ENCODE data around the gene ENTREP3.

The ENTREP3 gene

DNA sequence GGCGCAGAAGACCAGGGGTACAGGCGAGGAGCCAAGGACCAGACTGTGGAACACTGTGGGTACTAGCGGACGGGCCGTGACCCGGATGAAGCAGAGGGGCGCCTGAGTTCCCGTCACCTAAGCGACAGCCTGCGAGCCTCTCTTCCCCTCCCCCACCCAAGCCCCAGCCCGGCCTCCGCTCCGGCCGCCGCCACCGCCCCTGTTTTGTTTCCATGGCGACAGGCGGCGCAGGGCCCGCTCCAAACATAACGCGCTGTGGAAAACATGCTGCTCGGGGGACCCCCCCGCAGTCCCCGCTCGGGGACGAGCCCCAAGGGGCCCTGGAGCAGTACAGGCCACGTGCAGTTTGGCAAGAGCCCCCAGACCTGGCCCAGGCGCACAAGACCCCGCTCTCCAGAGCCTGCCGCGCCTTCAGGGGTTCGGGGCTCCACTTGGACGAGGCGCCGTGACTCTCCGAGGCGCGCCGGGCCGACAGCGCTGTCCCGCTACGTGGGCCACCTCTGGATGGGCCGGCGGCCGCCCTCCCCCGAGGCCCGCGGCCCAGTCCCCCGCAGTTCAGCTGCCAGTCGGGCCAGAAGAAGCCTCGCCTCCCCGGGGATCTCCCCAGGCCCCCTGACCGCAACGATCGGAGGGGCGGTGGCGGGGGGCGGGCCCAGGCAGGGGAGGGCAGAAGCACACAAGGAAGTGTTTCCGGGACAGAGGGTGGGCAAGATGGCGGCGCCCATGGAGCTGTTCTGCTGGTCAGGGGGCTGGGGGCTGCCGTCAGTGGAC, 46.6 kb downstream of the ENTREP3 start, which contains the start of gene MTX1:
TSS of gene MTX1 (plus strand) at position 155 of the 771 bp plus-strand sequence. CDS start at position 265, 110 bp downstream.
- H4K8ac ChIP-seq (ENCODE audit: low read depth, low read length): peak within 1 kb of the TSS; percentile 91
- H2AK5ac ChIP-seq (ENCODE audit: low read length): peak within 1 kb of the TSS; percentile 6
- no peak within 1 kb of the TSS for H2BK15ac ChIP-seq (replicated peaks; ENCODE audit: low read depth)
- H3K79me2 ChIP-seq (ENCODE audit: control insufficient read depth, insufficient read depth, low read length): no peaks in the 10 kb centered on the region
- H3K4me2 ChIP-seq (ENCODE audit: low read length): peak within 1 kb of the TSS; percentile 91
- no peak within 1 kb of the TSS for H3K23ac ChIP-seq (ENCODE audit: low read length)
- H3K4me3 ChIP-seq (ENCODE audit: low read length): peak within 1 kb of the TSS; percentile 64
- DNase-seq: peak; percentile 96
- H3K9ac ChIP-seq (ENCODE audit: low read length): peak within 1 kb of the TSS; percentile 79
- H2BK120ac ChIP-seq (ENCODE audit: low read depth, low read length): peak within 1 kb of the TSS; percentile 16
- peak within 1 kb of the TSS; percentile 98 for H3K56ac ChIP-seq (ENCODE audit: low read length)
- H3K18ac ChIP-seq (ENCODE audit: low read length): peak within 1 kb of the TSS; percentile 44
- no peaks in the 10 kb centered on the region for H3K27me3 ChIP-seq (ENCODE audit: insufficient read depth, low read length, poor library complexity)
- no peaks in the 10 kb centered on the region for H3K36me3 ChIP-seq (ENCODE audit: control insufficient read depth, insufficient read depth, low read length)
- peak within 1 kb of the TSS; percentile 61 for H3K4ac ChIP-seq (ENCODE audit: low read depth, low read length)
- peak within 1 kb of the TSS; percentile 65 for H3K27ac ChIP-seq (ENCODE audit: low read depth, low read length)
- H2BK5ac ChIP-seq (ENCODE audit: low read length): peak within 1 kb of the TSS; percentile 65
- peak within 1 kb of the TSS; percentile 71 for H4K5ac ChIP-seq (ENCODE audit: low read length)
- H3K79me1 ChIP-seq (ENCODE audit: low read length): no peaks in the 10 kb centered on the region
- peaks cover 7% of the 10 kb centered on the region for H3K4me1 ChIP-seq (ENCODE audit: control insufficient read depth, low read depth, low read length)
- WGBS (ENCODE audit: extremely low coverage, insufficient coverage, low lambda C conversion rate): no CpG with 5 or more reads among the region's 64 CpGs

DNA sequence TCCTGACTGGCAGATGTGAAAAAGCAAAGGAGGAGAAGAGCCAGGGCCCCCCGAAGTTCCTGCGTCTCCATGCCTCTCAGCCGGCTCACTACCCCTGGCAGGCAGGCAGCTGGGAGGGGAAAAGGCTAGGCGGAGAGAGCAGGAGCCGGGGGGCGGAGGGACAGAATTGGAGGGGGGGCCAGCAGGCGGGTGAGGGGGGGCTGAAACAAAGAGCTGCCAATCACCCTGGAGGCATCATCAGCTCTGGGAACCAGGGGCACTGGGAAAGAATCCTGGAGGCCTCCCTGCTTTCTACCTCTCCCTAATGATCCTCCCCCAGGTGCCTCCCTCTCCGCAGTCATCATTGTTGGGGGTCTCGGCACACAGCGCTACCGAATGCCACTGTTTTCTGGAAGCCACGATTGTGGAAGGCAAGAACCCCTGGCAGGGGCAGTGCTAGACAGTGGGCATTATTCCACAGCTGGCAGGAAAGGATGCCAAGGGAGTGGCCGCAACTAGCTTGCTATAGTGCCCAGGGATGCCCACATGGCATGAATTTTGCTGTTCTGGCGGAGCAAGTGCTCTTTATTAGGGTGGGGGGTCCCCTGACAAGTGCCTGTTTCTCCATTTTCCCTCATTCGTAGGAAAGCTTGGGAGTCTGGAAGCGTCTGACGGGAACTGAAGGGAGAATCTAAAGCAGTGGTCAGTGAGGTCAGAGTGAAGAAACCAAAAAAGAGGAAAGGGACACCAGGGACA, 47.3 kb downstream of the ENTREP3 start, which contains the start of gene THBS3:
TSS of gene THBS3 (minus strand) at position 92 of the 735 bp plus-strand sequence. CDS start at position 71, 21 bp downstream.
- H3K27ac ChIP-seq (ENCODE audit: low read depth, low read length): peak within 1 kb of the TSS; percentile 65
- peak within 1 kb of the TSS; percentile 38 for H2AK5ac ChIP-seq (ENCODE audit: low read length)
- no peak within 1 kb of the TSS for H2BK15ac ChIP-seq (replicated peaks; ENCODE audit: low read depth)
- peaks cover 7% of the 10 kb centered on the region for H3K4me1 ChIP-seq (ENCODE audit: control insufficient read depth, low read depth, low read length)
- H4K8ac ChIP-seq (ENCODE audit: low read depth, low read length): no peak within 1 kb of the TSS
- H4K5ac ChIP-seq (ENCODE audit: low read length): no peak within 1 kb of the TSS
- DNase-seq: peak; percentile 76
- H3K36me3 ChIP-seq (ENCODE audit: control insufficient read depth, insufficient read depth, low read length): no peaks in the 10 kb centered on the region
- no peaks in the 10 kb centered on the region for H3K79me2 ChIP-seq (ENCODE audit: control insufficient read depth, insufficient read depth, low read length)
- peak within 1 kb of the TSS; percentile 65 for H2BK5ac ChIP-seq (ENCODE audit: low read length)
- H3K9ac ChIP-seq (ENCODE audit: low read length): peak within 1 kb of the TSS; percentile 79
- no peaks in the 10 kb centered on the region for H3K79me1 ChIP-seq (ENCODE audit: low read length)
- H3K4ac ChIP-seq (ENCODE audit: low read depth, low read length): peak within 1 kb of the TSS; percentile 61
- WGBS (ENCODE audit: extremely low coverage, insufficient coverage, low lambda C conversion rate): no CpG with 5 or more reads among the region's 17 CpGs
- H3K4me2 ChIP-seq (ENCODE audit: low read length): peak within 1 kb of the TSS; percentile 91
- peak within 1 kb of the TSS; percentile 64 for H3K4me3 ChIP-seq (ENCODE audit: low read length)
- H2BK120ac ChIP-seq (ENCODE audit: low read depth, low read length): peak within 1 kb of the TSS; percentile 16
- peak within 1 kb of the TSS; percentile 84 for H3K56ac ChIP-seq (ENCODE audit: low read length)
- H3K18ac ChIP-seq (ENCODE audit: low read length): peak within 1 kb of the TSS; percentile 44
- peak within 1 kb of the TSS; percentile 76 for H3K23ac ChIP-seq (ENCODE audit: low read length)
- no peaks in the 10 kb centered on the region for H3K27me3 ChIP-seq (ENCODE audit: insufficient read depth, low read length, poor library complexity)

DNA sequence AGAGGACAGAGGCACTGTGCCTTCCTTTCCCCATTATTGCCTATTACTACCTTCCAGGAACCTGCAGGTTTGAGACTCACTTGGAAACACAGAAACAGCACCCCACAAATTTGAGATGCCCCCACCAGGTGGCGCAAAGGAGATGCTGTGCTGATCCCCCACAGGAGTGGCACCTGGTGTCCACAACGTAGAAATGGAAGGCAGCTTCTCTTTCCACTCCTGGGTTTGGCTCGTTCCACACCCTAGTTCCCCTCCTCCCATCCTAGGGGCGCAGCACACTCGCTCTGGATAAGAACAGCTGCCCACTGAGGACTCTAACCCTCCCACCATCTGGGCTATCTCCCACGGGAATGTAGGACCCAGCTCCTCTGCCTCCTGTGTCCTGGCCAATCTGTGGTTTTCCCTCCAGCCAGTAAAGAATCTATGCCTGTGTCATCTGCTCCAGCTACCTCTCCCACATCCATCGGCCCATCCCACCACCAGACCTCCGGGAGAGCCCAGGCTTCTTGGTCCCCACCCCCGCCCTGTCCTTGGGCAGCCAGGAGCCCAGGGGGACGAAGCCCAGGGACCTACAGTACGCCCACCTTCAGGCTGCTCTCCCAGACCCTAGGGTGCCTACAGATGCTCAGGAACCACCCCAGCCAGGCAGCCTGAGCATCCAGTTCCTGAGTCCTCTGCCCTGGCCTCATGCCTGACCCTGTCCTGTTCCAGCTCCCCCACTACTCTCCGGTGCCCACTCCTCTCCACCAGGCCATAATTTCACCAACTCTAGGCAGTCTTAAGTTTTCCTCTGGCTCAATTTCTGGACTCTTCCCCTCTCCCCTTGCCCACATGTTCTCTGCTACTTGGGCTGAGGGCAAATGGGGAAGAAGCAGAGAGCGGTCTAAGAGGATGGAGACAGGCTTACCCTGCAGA, 48.1 kb downstream of the ENTREP3 start:
- peak overlapping the region; percentile 63 for H3K56ac ChIP-seq (ENCODE audit: low read length)
- no peak overlapping the region for H2BK120ac ChIP-seq (ENCODE audit: low read depth, low read length)
- DNase-seq: peak; percentile 92
- H3K4ac ChIP-seq (ENCODE audit: low read depth, low read length): no peak overlapping the region
- WGBS (ENCODE audit: extremely low coverage, insufficient coverage, low lambda C conversion rate): no CpG with 5 or more reads among the region's 13 CpGs
- no peak overlapping the region for H3K18ac ChIP-seq (ENCODE audit: low read length)
- no peaks in the 10 kb centered on the region for H3K79me1 ChIP-seq (ENCODE audit: low read length)
- peak overlapping the region; percentile 38 for H3K9ac ChIP-seq (ENCODE audit: low read length)
- H3K79me2 ChIP-seq (ENCODE audit: control insufficient read depth, insufficient read depth, low read length): no peaks in the 10 kb centered on the region
- no peak overlapping the region for H4K5ac ChIP-seq (ENCODE audit: low read length)
- H3K4me3 ChIP-seq (ENCODE audit: low read length): no peak overlapping the region
- no peaks in the 10 kb centered on the region for H3K27me3 ChIP-seq (ENCODE audit: insufficient read depth, low read length, poor library complexity)
- peak overlapping the region; percentile 2 for H3K27ac ChIP-seq (ENCODE audit: low read depth, low read length)
- peaks cover 7% of the 10 kb centered on the region for H3K4me1 ChIP-seq (ENCODE audit: control insufficient read depth, low read depth, low read length)
- H2BK15ac ChIP-seq (replicated peaks; ENCODE audit: low read depth): no peak overlapping the region
- peak overlapping the region; percentile 26 for H3K4me2 ChIP-seq (ENCODE audit: low read length)
- H3K36me3 ChIP-seq (ENCODE audit: control insufficient read depth, insufficient read depth, low read length): no peaks in the 10 kb centered on the region
- no peak overlapping the region for H2BK5ac ChIP-seq (ENCODE audit: low read length)
- no peak overlapping the region for H4K8ac ChIP-seq (ENCODE audit: low read depth, low read length)
- H3K23ac ChIP-seq (ENCODE audit: low read length): peak overlapping the region; percentile 76
- peak overlapping the region; percentile 38 for H2AK5ac ChIP-seq (ENCODE audit: low read length)

DNA sequence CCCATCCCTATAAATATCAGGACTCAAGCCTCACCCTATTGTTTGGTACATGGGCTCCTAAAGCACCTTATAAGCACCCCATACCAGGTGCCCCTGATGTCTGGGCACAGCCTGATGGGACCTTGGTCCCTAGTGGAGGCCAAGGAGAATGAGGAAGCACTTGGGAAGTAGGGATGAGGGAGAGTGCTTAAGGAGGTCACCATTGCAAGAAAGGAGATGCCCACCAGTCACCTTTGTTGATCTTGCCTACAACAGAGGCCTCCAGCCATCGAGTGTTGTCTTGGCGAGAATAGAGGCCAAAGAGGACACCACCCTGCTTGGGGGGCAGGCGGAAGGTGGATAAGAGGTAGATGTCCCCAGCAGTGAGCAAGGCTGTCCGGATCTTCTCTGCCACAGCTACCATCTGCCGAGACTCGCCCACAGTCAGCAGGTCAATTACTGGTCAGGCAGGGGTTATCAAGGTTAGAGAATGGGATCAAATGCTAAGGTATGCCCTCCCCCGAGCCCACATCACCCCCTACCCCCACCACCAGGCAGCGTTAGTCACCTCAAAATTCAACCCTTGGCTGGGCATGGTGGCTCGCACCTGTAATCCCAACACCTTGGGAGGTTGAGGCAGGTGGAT, 49.2 kb downstream of the ENTREP3 start:
- no peak overlapping the region for H4K5ac ChIP-seq (ENCODE audit: low read length)
- H2AK5ac ChIP-seq (ENCODE audit: low read length): no peak overlapping the region
- no peak overlapping the region for H3K4me2 ChIP-seq (ENCODE audit: low read length)
- H3K18ac ChIP-seq (ENCODE audit: low read length): no peak overlapping the region
- no peak overlapping the region for H3K4me3 ChIP-seq (ENCODE audit: low read length)
- H3K79me1 ChIP-seq (ENCODE audit: low read length): no peaks in the 10 kb centered on the region
- H3K36me3 ChIP-seq (ENCODE audit: control insufficient read depth, insufficient read depth, low read length): no peaks in the 10 kb centered on the region
- no peak overlapping the region for H3K56ac ChIP-seq (ENCODE audit: low read length)
- no peak overlapping the region for H3K23ac ChIP-seq (ENCODE audit: low read length)
- H3K9ac ChIP-seq (ENCODE audit: low read length): no peak overlapping the region
- DNase-seq: no peak
- H4K8ac ChIP-seq (ENCODE audit: low read depth, low read length): no peak overlapping the region
- no CpG with 5 or more reads among the region's 9 CpGs for WGBS (ENCODE audit: extremely low coverage, insufficient coverage, low lambda C conversion rate)
- H3K27me3 ChIP-seq (ENCODE audit: insufficient read depth, low read length, poor library complexity): no peaks in the 10 kb centered on the region
- peaks cover 7% of the 10 kb centered on the region for H3K4me1 ChIP-seq (ENCODE audit: control insufficient read depth, low read depth, low read length)
- H2BK120ac ChIP-seq (ENCODE audit: low read depth, low read length): no peak overlapping the region
- no peaks in the 10 kb centered on the region for H3K79me2 ChIP-seq (ENCODE audit: control insufficient read depth, insufficient read depth, low read length)
- no peak overlapping the region for H2BK15ac ChIP-seq (replicated peaks; ENCODE audit: low read depth)
- no peak overlapping the region for H3K27ac ChIP-seq (ENCODE audit: low read depth, low read length)
- H3K4ac ChIP-seq (ENCODE audit: low read depth, low read length): no peak overlapping the region
- no peak overlapping the region for H2BK5ac ChIP-seq (ENCODE audit: low read length)

DNA sequence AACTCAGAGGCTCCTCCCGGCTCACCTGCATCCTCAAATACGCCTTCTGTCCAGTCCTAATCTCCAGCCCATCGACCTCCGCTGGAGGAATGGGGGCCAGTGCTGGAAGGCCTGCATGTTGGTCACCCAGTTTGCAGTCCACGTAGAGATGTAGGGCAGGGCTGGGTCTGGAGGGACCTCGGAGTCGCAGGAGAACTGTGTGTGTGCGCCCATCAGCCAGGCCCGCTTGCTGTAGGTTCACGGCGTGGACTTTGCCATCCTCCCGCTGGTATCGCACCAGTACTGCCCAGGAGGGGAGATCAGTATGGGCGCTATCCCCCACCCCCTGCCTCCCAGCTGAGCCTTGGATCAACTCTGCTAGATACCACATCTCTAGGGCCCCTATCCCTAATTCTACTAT, 50.2 kb downstream of the ENTREP3 start:
- no peak overlapping the region for H2BK15ac ChIP-seq (replicated peaks; ENCODE audit: low read depth)
- no peak overlapping the region for H3K27ac ChIP-seq (ENCODE audit: low read depth, low read length)
- H3K36me3 ChIP-seq (ENCODE audit: control insufficient read depth, insufficient read depth, low read length): no peaks in the 10 kb centered on the region
- no peaks in the 10 kb centered on the region for H3K79me1 ChIP-seq (ENCODE audit: low read length)
- H3K27me3 ChIP-seq (ENCODE audit: insufficient read depth, low read length, poor library complexity): no peaks in the 10 kb centered on the region
- DNase-seq: no peak
- H3K4me2 ChIP-seq (ENCODE audit: low read length): no peak overlapping the region
- peaks cover 7% of the 10 kb centered on the region for H3K4me1 ChIP-seq (ENCODE audit: control insufficient read depth, low read depth, low read length)
- no peak overlapping the region for H3K23ac ChIP-seq (ENCODE audit: low read length)
- no peak overlapping the region for H3K9ac ChIP-seq (ENCODE audit: low read length)
- H4K8ac ChIP-seq (ENCODE audit: low read depth, low read length): no peak overlapping the region
- H4K5ac ChIP-seq (ENCODE audit: low read length): no peak overlapping the region
- no peak overlapping the region for H2BK120ac ChIP-seq (ENCODE audit: low read depth, low read length)
- no peak overlapping the region for H3K56ac ChIP-seq (ENCODE audit: low read length)
- no peak overlapping the region for H2BK5ac ChIP-seq (ENCODE audit: low read length)
- H3K4ac ChIP-seq (ENCODE audit: low read depth, low read length): no peak overlapping the region
- no peak overlapping the region for H3K18ac ChIP-seq (ENCODE audit: low read length)
- WGBS (ENCODE audit: extremely low coverage, insufficient coverage, low lambda C conversion rate): no CpG with 5 or more reads among the region's 14 CpGs
- no peaks in the 10 kb centered on the region for H3K79me2 ChIP-seq (ENCODE audit: control insufficient read depth, insufficient read depth, low read length)
- no peak overlapping the region for H2AK5ac ChIP-seq (ENCODE audit: low read length)
- H3K4me3 ChIP-seq (ENCODE audit: low read length): no peak overlapping the region

Measured in mesendoderm (in vitro differentiated cells).